HepG2 (cell line): ENCODE results near the gene AXDND1. TPM values are rescaled to one million over a fixed set of nuclear protein-coding genes. Genes with fewer than 3 reads are reported as not detected.

ENCODE experiments used
- MEIS2 ChIP-seq: sonication (generic); formaldehyde crosslinking; IDR thresholded peaks from 2 replicates; pipeline ENCODE4 v1.9.0; 2021; ENCODE audit warnings: mild to moderate bottlenecking, missing genetic modification reagents
- MXI1 ChIP-seq: IDR thresholded peaks from 3 replicates; pipeline ENCODE4 v1.6.1; 2012; ENCODE audit warnings: low read depth, low read length, inconsistent platforms, borderline replicate concordance
- NFKB2 ChIP-seq: sonication (generic); formaldehyde crosslinking; IDR thresholded peaks from 2 replicates; pipeline ENCODE4 v1.4.0; 2020; ENCODE audit warnings: missing genetic modification reagents, borderline replicate concordance
- PHF8 ChIP-seq: sonication (generic); formaldehyde crosslinking; IDR thresholded peaks from 2 replicates; pipeline ENCODE4 v1.5.0; 2020; ENCODE audit warnings: missing genetic modification reagents
- PITX1 ChIP-seq: sonication (generic); formaldehyde crosslinking; IDR thresholded peaks from 2 replicates; pipeline ENCODE4 v1.5.1; 2020; ENCODE audit warnings: mild to moderate bottlenecking, missing genetic modification reagents
- PPARG ChIP-seq: conservative IDR thresholded peaks from 2 replicates; pipeline ENCODE4 v1.6.1; 2016; ENCODE audit warnings: missing biosample characterization, missing genetic modification reagents
- RARA ChIP-seq: IDR thresholded peaks from 2 replicates; pipeline ENCODE4 v1.6.1; 2016; ENCODE audit warnings: missing genetic modification reagents, missing compliant biosample characterization
- RCOR2 ChIP-seq: IDR thresholded peaks from 2 replicates; pipeline ENCODE4 v1.6.1; 2016; ENCODE audit warnings: missing biosample characterization, missing genetic modification reagents
- ZNF138 ChIP-seq: sonication (generic); formaldehyde crosslinking; IDR thresholded peaks from 2 replicates; pipeline ENCODE4 v1.5.0; 2020; ENCODE audit warnings: mild to moderate bottlenecking, low read depth, missing genetic modification reagents
- ZNF605 ChIP-seq: sonication (generic); formaldehyde crosslinking; IDR thresholded peaks from 2 replicates; pipeline ENCODE4 v1.8.0; 2022; ENCODE audit warnings: mild to moderate bottlenecking, missing genetic modification reagents
- ZZZ3 ChIP-seq: sonication (generic); formaldehyde crosslinking; IDR thresholded peaks from 2 replicates; pipeline ENCODE4 v1.4.0; 2020; ENCODE audit warnings: missing genetic modification reagents, mild to moderate bottlenecking, borderline replicate concordance
- polyA plus RNA-seq, 8 experiments: library from polyadenylated mRNA; depleted of rRNA in 3 of 8; stranded (reverse) in 7 of 8; unstranded in 1 of 8; fragments of >200 nt; fragmentation: Illumina TruSeq in 4 of 8; extraction: Trizol in 4 of 8; gene quantifications; 2 replicates each; pipeline versions ENCODE4 v1.2.1 to v1.2.3, GENCODE V29; 2011 to 2016; ENCODE audit warnings: low read depth in 4 of 8, missing spikeins in 1 of 8, mixed read lengths in 1 of 8; ENCODE audit not compliant: insufficient read depth in 1 of 8
- total RNA-seq, 5 experiments: library from RNA; depleted of rRNA; stranded (reverse); fragments of >200 nt; fragmentation: Illumina TruSeq; extraction: Trizol; gene quantifications; 2 replicates each; pipeline ENCODE4 v1.2.3, GENCODE V29; 2016; ENCODE audit warnings: low read depth in 1 of 5
- TF ChIP-seq, protein P1 (sequence below): sonication (generic); formaldehyde crosslinking; IDR thresholded peaks from 2 replicates; pipeline ENCODE4 v1.4.0; 2020; ENCODE audit warnings: missing genetic modification reagents
- TF ChIP-seq, protein P2 (sequence below): sonication (generic); formaldehyde crosslinking; IDR thresholded peaks from 2 replicates; pipeline ENCODE4 v1.4.0; 2020; ENCODE audit warnings: missing genetic modification reagents
- TF ChIP-seq, protein P3 (sequence below): sonication (generic); formaldehyde crosslinking; IDR thresholded peaks from 2 replicates; pipeline ENCODE4 v1.5.0; 2020; ENCODE audit warnings: mild to moderate bottlenecking, missing genetic modification reagents
- TF ChIP-seq, protein P4 (sequence below): sonication (generic); formaldehyde crosslinking; IDR thresholded peaks from 2 replicates; pipeline ENCODE4 v1.4.0; 2020; ENCODE audit warnings: missing genetic modification reagents
- TF ChIP-seq, protein P5 (sequence below): sonication (generic); formaldehyde crosslinking; IDR thresholded peaks from 2 replicates; pipeline ENCODE4 v1.5.0; 2020; ENCODE audit warnings: mild to moderate bottlenecking, missing genetic modification reagents
- TF ChIP-seq, protein P6 (sequence below): sonication (generic); formaldehyde crosslinking; IDR thresholded peaks from 2 replicates; pipeline ENCODE4 v1.4.0; 2020; ENCODE audit warnings: mild to moderate bottlenecking, low read depth, missing genetic modification reagents

Gene AXDND1
- total and polyA plus RNA-seq, 2 of the 13 experiments (the other 11 are each of a cell fraction or from before 2014, with no cell fraction given) = 0.15 to 0.40 TPM

DNA sequence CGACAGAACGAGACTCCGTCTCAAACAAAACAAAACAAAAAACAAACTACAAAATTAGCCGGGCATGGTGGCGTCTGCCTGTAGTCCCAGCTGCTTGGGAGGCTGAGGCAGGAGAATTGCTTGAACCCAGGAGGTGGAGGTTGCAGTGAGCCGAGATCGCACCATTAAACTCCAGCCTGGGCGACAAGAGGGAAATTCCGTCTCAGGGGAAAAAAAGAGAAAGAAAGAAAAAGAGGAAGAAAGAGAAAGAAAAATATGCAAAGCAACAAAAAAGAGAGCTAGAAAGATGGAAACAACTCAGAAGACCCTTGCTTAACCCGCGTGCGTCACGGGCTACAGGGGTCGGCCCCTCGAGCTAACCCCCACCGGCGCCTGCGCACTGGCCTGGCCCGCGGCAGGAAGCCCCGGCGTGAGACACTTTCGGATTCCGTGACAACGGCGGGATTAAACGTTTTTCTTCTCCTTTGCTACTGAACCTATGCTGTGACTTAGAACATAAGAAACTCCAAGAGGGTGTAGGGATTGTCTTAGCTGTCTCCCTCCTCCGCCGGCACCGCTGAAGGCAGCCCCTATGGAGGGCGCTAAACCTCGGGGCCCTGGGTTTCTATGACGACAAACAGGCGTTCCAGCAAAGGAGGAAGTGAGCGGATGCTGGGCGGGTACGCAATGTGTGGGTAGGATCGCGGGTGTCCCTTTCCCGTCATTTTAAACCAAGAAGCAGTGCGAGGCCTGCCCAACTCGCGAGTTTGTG, at the start of gene AXDND1 (continued):
- peak; percentile 58; the same call in 1 of the 2 replicates for TF ChIP-seq PITX1
- peak; percentile 63; the same call in 1 of the 2 replicates for TF ChIP-seq NFKB2 (CRISPR knock-in tag)
- 0 out of 2 replicates have a peak, but pooled peaks have one; percentile 11 for TF ChIP-seq RCOR2 (CRISPR knock-in tag)
- TF ChIP-seq, protein P1, sequence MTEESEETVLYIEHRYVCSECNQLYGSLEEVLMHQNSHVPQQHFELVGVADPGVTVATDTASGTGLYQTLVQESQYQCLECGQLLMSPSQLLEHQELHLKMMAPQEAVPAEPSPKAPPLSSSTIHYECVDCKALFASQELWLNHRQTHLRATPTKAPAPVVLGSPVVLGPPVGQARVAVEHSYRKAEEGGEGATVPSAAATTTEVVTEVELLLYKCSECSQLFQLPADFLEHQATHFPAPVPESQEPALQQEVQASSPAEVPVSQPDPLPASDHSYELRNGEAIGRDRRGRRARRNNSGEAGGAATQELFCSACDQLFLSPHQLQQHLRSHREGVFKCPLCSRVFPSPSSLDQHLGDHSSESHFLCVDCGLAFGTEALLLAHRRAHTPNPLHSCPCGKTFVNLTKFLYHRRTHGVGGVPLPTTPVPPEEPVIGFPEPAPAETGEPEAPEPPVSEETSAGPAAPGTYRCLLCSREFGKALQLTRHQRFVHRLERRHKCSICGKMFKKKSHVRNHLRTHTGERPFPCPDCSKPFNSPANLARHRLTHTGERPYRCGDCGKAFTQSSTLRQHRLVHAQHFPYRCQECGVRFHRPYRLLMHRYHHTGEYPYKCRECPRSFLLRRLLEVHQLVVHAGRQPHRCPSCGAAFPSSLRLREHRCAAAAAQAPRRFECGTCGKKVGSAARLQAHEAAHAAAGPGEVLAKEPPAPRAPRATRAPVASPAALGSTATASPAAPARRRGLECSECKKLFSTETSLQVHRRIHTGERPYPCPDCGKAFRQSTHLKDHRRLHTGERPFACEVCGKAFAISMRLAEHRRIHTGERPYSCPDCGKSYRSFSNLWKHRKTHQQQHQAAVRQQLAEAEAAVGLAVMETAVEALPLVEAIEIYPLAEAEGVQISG (CRISPR knock-in tag) = peak; percentile 68
- no peak; the same call in 1 of the 2 replicates for TF ChIP-seq RARA (CRISPR knock-in tag)
- peak; percentile 57 for TF ChIP-seq PHF8
- no peak; the same call in 1 of the 2 replicates for TF ChIP-seq ZNF605 (CRISPR knock-in tag)
- TF ChIP-seq ZZZ3 (CRISPR knock-in tag) = no peak
- peak; percentile 56; the same call in 1 of the 3 replicates for TF ChIP-seq MXI1
- TF ChIP-seq, protein P2, sequence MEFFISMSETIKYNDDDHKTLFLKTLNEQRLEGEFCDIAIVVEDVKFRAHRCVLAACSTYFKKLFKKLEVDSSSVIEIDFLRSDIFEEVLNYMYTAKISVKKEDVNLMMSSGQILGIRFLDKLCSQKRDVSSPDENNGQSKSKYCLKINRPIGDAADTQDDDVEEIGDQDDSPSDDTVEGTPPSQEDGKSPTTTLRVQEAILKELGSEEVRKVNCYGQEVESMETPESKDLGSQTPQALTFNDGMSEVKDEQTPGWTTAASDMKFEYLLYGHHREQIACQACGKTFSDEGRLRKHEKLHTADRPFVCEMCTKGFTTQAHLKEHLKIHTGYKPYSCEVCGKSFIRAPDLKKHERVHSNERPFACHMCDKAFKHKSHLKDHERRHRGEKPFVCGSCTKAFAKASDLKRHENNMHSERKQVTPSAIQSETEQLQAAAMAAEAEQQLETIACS = 0 out of 2 replicates have a peak, but pooled peaks have one; percentile 21
- TF ChIP-seq, protein P3, sequence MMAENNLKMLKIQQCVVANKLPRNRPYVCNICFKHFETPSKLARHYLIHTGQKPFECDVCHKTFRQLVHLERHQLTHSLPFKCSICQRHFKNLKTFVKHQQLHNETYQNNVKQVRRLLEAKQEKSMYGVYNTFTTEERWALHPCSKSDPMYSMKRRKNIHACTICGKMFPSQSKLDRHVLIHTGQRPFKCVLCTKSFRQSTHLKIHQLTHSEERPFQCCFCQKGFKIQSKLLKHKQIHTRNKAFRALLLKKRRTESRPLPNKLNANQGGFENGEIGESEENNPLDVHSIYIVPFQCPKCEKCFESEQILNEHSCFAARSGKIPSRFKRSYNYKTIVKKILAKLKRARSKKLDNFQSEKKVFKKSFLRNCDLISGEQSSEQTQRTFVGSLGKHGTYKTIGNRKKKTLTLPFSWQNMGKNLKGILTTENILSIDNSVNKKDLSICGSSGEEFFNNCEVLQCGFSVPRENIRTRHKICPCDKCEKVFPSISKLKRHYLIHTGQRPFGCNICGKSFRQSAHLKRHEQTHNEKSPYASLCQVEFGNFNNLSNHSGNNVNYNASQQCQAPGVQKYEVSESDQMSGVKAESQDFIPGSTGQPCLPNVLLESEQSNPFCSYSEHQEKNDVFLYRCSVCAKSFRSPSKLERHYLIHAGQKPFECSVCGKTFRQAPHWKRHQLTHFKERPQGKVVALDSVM = peak; percentile 21; the same call in 1 of the 2 replicates
- TF ChIP-seq MEIS2 = no peak
- TF ChIP-seq, protein P4, sequence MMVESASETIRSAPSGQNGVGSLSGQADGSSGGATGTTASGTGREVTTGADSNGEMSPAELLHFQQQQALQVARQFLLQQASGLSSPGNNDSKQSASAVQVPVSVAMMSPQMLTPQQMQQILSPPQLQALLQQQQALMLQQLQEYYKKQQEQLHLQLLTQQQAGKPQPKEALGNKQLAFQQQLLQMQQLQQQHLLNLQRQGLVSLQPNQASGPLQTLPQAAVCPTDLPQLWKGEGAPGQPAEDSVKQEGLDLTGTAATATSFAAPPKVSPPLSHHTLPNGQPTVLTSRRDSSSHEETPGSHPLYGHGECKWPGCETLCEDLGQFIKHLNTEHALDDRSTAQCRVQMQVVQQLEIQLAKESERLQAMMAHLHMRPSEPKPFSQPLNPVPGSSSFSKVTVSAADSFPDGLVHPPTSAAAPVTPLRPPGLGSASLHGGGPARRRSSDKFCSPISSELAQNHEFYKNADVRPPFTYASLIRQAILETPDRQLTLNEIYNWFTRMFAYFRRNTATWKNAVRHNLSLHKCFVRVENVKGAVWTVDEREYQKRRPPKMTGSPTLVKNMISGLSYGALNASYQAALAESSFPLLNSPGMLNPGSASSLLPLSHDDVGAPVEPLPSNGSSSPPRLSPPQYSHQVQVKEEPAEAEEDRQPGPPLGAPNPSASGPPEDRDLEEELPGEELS (CRISPR knock-in tag) = no peak
- TF ChIP-seq PPARG (CRISPR knock-in tag) = no peak
- no peak for TF ChIP-seq ZNF138 (CRISPR knock-in tag)
- TF ChIP-seq, protein P5, sequence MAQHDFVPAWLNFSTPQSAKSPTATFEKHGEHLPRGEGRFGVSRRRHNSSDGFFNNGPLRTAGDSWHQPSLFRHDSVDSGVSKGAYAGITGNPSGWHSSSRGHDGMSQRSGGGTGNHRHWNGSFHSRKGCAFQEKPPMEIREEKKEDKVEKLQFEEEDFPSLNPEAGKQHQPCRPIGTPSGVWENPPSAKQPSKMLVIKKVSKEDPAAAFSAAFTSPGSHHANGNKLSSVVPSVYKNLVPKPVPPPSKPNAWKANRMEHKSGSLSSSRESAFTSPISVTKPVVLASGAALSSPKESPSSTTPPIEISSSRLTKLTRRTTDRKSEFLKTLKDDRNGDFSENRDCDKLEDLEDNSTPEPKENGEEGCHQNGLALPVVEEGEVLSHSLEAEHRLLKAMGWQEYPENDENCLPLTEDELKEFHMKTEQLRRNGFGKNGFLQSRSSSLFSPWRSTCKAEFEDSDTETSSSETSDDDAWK = no peak
- TF ChIP-seq, protein P6, sequence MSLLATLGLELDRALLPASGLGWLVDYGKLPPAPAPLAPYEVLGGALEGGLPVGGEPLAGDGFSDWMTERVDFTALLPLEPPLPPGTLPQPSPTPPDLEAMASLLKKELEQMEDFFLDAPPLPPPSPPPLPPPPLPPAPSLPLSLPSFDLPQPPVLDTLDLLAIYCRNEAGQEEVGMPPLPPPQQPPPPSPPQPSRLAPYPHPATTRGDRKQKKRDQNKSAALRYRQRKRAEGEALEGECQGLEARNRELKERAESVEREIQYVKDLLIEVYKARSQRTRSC (CRISPR knock-in tag) = no peak
